Neural cell (in vitro differentiated cells): Measurements from ENCODE around the gene HECW1.

Source experiments
- CTCF ChIP-seq: fragments of 450-650 bp; IDR thresholded peaks from 2 replicates; pipeline ENCODE4 v1.5.1; 2014; ENCODE audit warnings: antibody characterized with exemption, mild to moderate bottlenecking, moderate library complexity; ENCODE audit not compliant: poor library complexity, severe bottlenecking
- EZH2 ChIP-seq: fragments of 200-600, 300-800 bp; shearing (Covaris generic), sonication (generic); IDR thresholded peaks from 2 replicates; pipeline ENCODE4 v1.6.1; 2014; ENCODE audit warnings: antibody characterized with exemption, low read length, borderline replicate concordance, mild to moderate bottlenecking; ENCODE audit not compliant: insufficient read depth, poor library complexity, severe bottlenecking
- RAD21 ChIP-seq: fragments of 450-650 bp; conservative IDR thresholded peaks from 2 replicates; pipeline ENCODE4 v1.6.1; 2014; ENCODE audit warnings: antibody characterized with exemption, mild to moderate bottlenecking, moderate library complexity
- SMC3 ChIP-seq: fragments of 450-650 bp; conservative IDR thresholded peaks from 2 replicates; pipeline ENCODE4 v1.6.1; 2014; ENCODE audit warnings: antibody characterized with exemption, mild to moderate bottlenecking, moderate library complexity; ENCODE audit not compliant: poor library complexity
- TAF1 ChIP-seq: IDR thresholded peaks from 2 replicates; pipeline ENCODE4 v1.6.1; 2012; ENCODE audit warnings: low read depth

- TF ChIP-seq CTCF (no peak), SMC3 (no peak), EZH2 (no peak), TAF1 (no peak), RAD21 (no peak)
Measured at GRCh38 chr7:43589133-43589478, 476.7 kb downstream of the HECW1 start.
